ENCODE data around the gene PPOX.

PPOX gene

GRCh38 chr1:161157867-161158266, 8.4 kb upstream of the PPOX start:
- Histone ChIP-seq H3K36me3 (ENCODE audit: insufficient read depth, low read depth, low read length) (peaks cover 32% of the 10 kb centered on the region), H3K4me1 (ENCODE audit: insufficient read depth, low read length) (no peaks in the 10 kb centered on the region), H3K27ac (ENCODE audit: low read length) (no peak overlapping the region)

GRCh38 chr1:161158316-161159010, 7.8 kb upstream of the PPOX start:
- no peaks in the 10 kb centered on the region for H3K4me1 ChIP-seq (ENCODE audit: insufficient read depth, low read length)
- no peaks in the 10 kb centered on the region for H3K27me3 ChIP-seq (ENCODE audit: insufficient read depth, low read length)
- H3K36me3 ChIP-seq (ENCODE audit: insufficient read depth, low read depth, low read length) = peaks cover 38% of the 10 kb centered on the region
- peak overlapping the region; percentile 78; the same call in 1 of the 2 replicates for H3K9ac ChIP-seq (ENCODE audit: low read depth, low read length)
- H3K4me3 ChIP-seq (ENCODE audit: low read length) = peak overlapping the region; percentile 85
- H3K9me3 ChIP-seq (ENCODE audit: insufficient read depth, low read depth, low read length) = no peaks in the 10 kb centered on the region
- no peak overlapping the region for H3K27ac ChIP-seq (ENCODE audit: low read length)

More at GRCh38 chr1:161157867-161158266, 8.4 kb upstream of the PPOX start:
- no peaks in the 10 kb centered on the region for H3K27me3 ChIP-seq (ENCODE audit: insufficient read depth, low read length)
- no peak overlapping the region for H3K4me3 ChIP-seq (ENCODE audit: low read length)
- no peaks in the 10 kb centered on the region for H3K9me3 ChIP-seq (ENCODE audit: insufficient read depth, low read depth, low read length)
- H3K9ac ChIP-seq (ENCODE audit: low read depth, low read length) = no peak overlapping the region

GRCh38 chr1:161159087-161159912, 6.9 kb upstream of the PPOX start, which contains the start of gene USP21:
USP21 (plus strand) TSS chr1:161159500; CDS start chr1:161160641, 1,141 bp downstream.
- no peaks in the 10 kb centered on the region for H3K4me1 ChIP-seq (ENCODE audit: insufficient read depth, low read length)
- no peaks in the 10 kb centered on the region for H3K9me3 ChIP-seq (ENCODE audit: insufficient read depth, low read depth, low read length)
- H3K27ac ChIP-seq (ENCODE audit: low read length) = peak within 1 kb of the TSS; percentile 35
- H3K9ac ChIP-seq (ENCODE audit: low read depth, low read length) = peak within 1 kb of the TSS; percentile 78
- H3K27me3 ChIP-seq (ENCODE audit: insufficient read depth, low read length) = no peaks in the 10 kb centered on the region
- peak within 1 kb of the TSS; percentile 85 for H3K4me3 ChIP-seq (ENCODE audit: low read length)
- H3K36me3 ChIP-seq (ENCODE audit: insufficient read depth, low read depth, low read length) = peaks cover 47% of the 10 kb centered on the region

- Histone ChIP-seq H3K27me3 (ENCODE audit: insufficient read depth, low read length) (no peaks in the 10 kb centered on the region), H3K27ac (ENCODE audit: low read length) (peak overlapping the region; percentile 35), H3K4me3 (ENCODE audit: low read length) (peak overlapping the region; percentile 85), H3K9ac (ENCODE audit: low read depth, low read length) (peak overlapping the region; percentile 78), H3K9me3 (ENCODE audit: insufficient read depth, low read depth, low read length) (no peaks in the 10 kb centered on the region), H3K36me3 (ENCODE audit: insufficient read depth, low read depth, low read length) (peaks cover 52% of the 10 kb centered on the region), H3K4me1 (ENCODE audit: insufficient read depth, low read length) (no peaks in the 10 kb centered on the region)
These were observed 6.3 kb upstream of the PPOX start for GRCh38 chr1:161159913-161160243.

- Histone ChIP-seq H3K9me3 (ENCODE audit: insufficient read depth, low read depth, low read length) (no peaks in the 10 kb centered on the region), H3K4me3 (ENCODE audit: low read length) (peak overlapping the region; percentile 85), H3K27me3 (ENCODE audit: insufficient read depth, low read length) (no peaks in the 10 kb centered on the region), H3K4me1 (ENCODE audit: insufficient read depth, low read length) (no peaks in the 10 kb centered on the region), H3K9ac (ENCODE audit: low read depth, low read length) (no peak overlapping the region), H3K36me3 (ENCODE audit: insufficient read depth, low read depth, low read length) (peaks cover 56% of the 10 kb centered on the region), H3K27ac (ENCODE audit: low read length) (no peak overlapping the region)
These were observed 5.5 kb upstream of the PPOX start for GRCh38 chr1:161160671-161161145.

- no peaks in the 10 kb centered on the region for H3K9me3 ChIP-seq (ENCODE audit: insufficient read depth, low read depth, low read length)
- H3K27ac ChIP-seq (ENCODE audit: low read length) = no peak overlapping the region
- H3K4me1 ChIP-seq (ENCODE audit: insufficient read depth, low read length) = no peaks in the 10 kb centered on the region
- no peak overlapping the region for H3K4me3 ChIP-seq (ENCODE audit: low read length)
- peaks cover 56% of the 10 kb centered on the region for H3K36me3 ChIP-seq (ENCODE audit: insufficient read depth, low read depth, low read length)
- H3K9ac ChIP-seq (ENCODE audit: low read depth, low read length) = no peak overlapping the region
- no peaks in the 10 kb centered on the region for H3K27me3 ChIP-seq (ENCODE audit: insufficient read depth, low read length)
These were observed 4.6 kb upstream of the PPOX start for GRCh38 chr1:161161652-161162051.

GRCh38 chr1:161162052-161162451, 4.2 kb upstream of the PPOX start:
- Histone ChIP-seq H3K9ac (ENCODE audit: low read depth, low read length) (no peak overlapping the region), H3K4me3 (ENCODE audit: low read length) (no peak overlapping the region), H3K27ac (ENCODE audit: low read length) (no peak overlapping the region), H3K9me3 (ENCODE audit: insufficient read depth, low read depth, low read length) (no peaks in the 10 kb centered on the region), H3K4me1 (ENCODE audit: insufficient read depth, low read length) (no peaks in the 10 kb centered on the region), H3K27me3 (ENCODE audit: insufficient read depth, low read length) (no peaks in the 10 kb centered on the region), H3K36me3 (ENCODE audit: insufficient read depth, low read depth, low read length) (peaks cover 52% of the 10 kb centered on the region)

GRCh38 chr1:161162806-161163205, 3.4 kb upstream of the PPOX start:
- H3K36me3 ChIP-seq (ENCODE audit: insufficient read depth, low read depth, low read length) = peaks cover 45% of the 10 kb centered on the region
- H3K4me1 ChIP-seq (ENCODE audit: insufficient read depth, low read length) = no peaks in the 10 kb centered on the region
- H3K9ac ChIP-seq (ENCODE audit: low read depth, low read length) = no peak overlapping the region
- no peak overlapping the region for H3K4me3 ChIP-seq (ENCODE audit: low read length)
- H3K27me3 ChIP-seq (ENCODE audit: insufficient read depth, low read length) = no peaks in the 10 kb centered on the region
- no peaks in the 10 kb centered on the region for H3K9me3 ChIP-seq (ENCODE audit: insufficient read depth, low read depth, low read length)
- no peak overlapping the region for H3K27ac ChIP-seq (ENCODE audit: low read length)

GRCh38 chr1:161163793-161164192, 2.4 kb upstream of the PPOX start:
- Histone ChIP-seq H3K4me3 (ENCODE audit: low read length) (no peak overlapping the region), H3K27ac (ENCODE audit: low read length) (no peak overlapping the region), H3K9ac (ENCODE audit: low read depth, low read length) (no peak overlapping the region), H3K36me3 (ENCODE audit: insufficient read depth, low read depth, low read length) (peaks cover 36% of the 10 kb centered on the region), H3K9me3 (ENCODE audit: insufficient read depth, low read depth, low read length) (no peaks in the 10 kb centered on the region), H3K27me3 (ENCODE audit: insufficient read depth, low read length) (no peaks in the 10 kb centered on the region), H3K4me1 (ENCODE audit: insufficient read depth, low read length) (no peaks in the 10 kb centered on the region)

- Histone ChIP-seq H3K36me3 (ENCODE audit: insufficient read depth, low read depth, low read length) (peaks cover 47% of the 10 kb centered on the region), H3K4me1 (ENCODE audit: insufficient read depth, low read length) (no peaks in the 10 kb centered on the region), H3K9me3 (ENCODE audit: insufficient read depth, low read depth, low read length) (no peaks in the 10 kb centered on the region), H3K27me3 (ENCODE audit: insufficient read depth, low read length) (no peaks in the 10 kb centered on the region), H3K4me3 (ENCODE audit: low read length) (peak overlapping the region; percentile 91), H3K9ac (ENCODE audit: low read depth, low read length) (peak overlapping the region; percentile 71; the same call in 1 of the 2 replicates), H3K27ac (ENCODE audit: low read length) (no peak overlapping the region)
These were observed 1.2 kb upstream of the PPOX start for GRCh38 chr1:161164901-161165610.

- no peak overlapping the region for H3K27ac ChIP-seq (ENCODE audit: low read length)
- H3K4me1 ChIP-seq (ENCODE audit: insufficient read depth, low read length) = no peaks in the 10 kb centered on the region
- H3K27me3 ChIP-seq (ENCODE audit: insufficient read depth, low read length) = no peaks in the 10 kb centered on the region
- peaks cover 62% of the 10 kb centered on the region for H3K36me3 ChIP-seq (ENCODE audit: insufficient read depth, low read depth, low read length)
- H3K4me3 ChIP-seq (ENCODE audit: low read length) = peak overlapping the region; percentile 91
- H3K9me3 ChIP-seq (ENCODE audit: insufficient read depth, low read depth, low read length) = no peaks in the 10 kb centered on the region
- H3K9ac ChIP-seq (ENCODE audit: low read depth, low read length) = peak overlapping the region; percentile 89
These were observed 683 bp downstream of the PPOX start for GRCh38 chr1:161166669-161167548.
